Measurements from ENCODE around the gene NAMPT. TPM values are rescaled to one million over a fixed set of nuclear protein-coding genes. Genes with fewer than 3 reads are reported as not detected.

The NAMPT gene
- total and polyA plus RNA-seq, 9 of the 15 experiments (the other 6 are each of a cell fraction or from before 2014, with no cell fraction given), result 41.1 to 160 (median 106) TPM

DNA sequence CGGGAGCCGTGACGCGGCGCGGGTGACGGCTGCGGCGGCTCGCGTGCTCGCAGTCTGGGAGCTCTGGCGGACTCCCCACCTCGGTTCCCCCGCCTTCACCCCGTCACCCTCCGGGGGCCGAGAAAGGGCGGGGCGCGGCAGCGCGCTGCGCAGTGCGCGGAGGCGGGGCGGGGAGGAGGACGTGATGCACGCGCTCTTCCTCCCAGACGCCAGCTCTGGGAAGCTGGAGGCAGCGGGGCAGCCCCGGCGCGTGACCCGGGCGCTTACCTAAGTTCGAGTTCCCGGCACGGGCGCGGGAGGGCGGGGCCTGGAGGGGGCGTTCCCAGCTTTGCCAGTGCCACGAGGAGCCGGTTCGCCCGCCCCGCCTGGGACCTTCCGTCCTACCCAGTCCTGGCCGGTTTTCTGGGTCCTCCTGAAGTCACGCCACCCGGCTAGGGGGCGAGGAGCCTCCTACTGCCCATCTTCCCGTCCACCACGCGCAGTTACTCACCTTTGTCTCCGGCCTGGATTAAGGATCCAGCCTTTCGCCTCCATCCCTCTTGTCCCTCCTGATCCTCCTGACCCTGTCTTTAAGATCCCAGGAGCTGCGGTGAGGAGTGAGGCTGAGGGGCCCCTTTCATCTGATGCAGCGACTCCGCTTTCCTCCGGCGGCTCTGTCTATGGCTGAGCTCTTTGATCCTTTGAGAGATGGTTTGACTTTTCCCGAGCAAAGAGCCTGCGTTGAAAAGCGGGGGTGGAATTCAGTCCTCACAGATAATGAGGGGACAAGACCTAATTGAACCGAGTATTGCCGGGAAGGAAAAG lies 470 bp upstream of the NAMPT start (continued):
- TF ChIP-seq YY1 (IDR thresholded peaks at IDR 0.05; ENCODE audit: borderline replicate concordance in 1 of 3, control insufficient read depth in 1 of 3, extremely low read depth in 1 of 3, insufficient read depth in 3 of 3, insufficient read length in 1 of 3, insufficient replicate concordance in 2 of 3, low read depth in 1 of 3, low read length in 2 of 3) (peak in 1 of 3 experiments; percentile 8), CBFA2T3 (IDR thresholded peaks at IDR 0.05) (no peak), RUNX1 (IDR thresholded peaks at IDR 0.05; ENCODE audit: low read depth) (no peak), ZBTB8A (IDR thresholded peaks at IDR 0.05; ENCODE audit: partially characterized antibody) (no peak), ZC3H4 (CRISPR knock-in tag; IDR thresholded peaks at IDR 0.05; ENCODE audit: borderline replicate concordance) (no peak), DDX20 (tag; IDR thresholded peaks at IDR 0.05; ENCODE audit: low read depth) (no peak), ZNF121 (CRISPR knock-in tag; conservative IDR thresholded peaks at IDR 0.05) (0 out of 2 replicates have a peak, but pooled peaks have one; percentile 6), CHD4 (IDR thresholded peaks at IDR 0.05; ENCODE audit: insufficient read depth, insufficient replicate concordance, low read depth, low read length, poor library complexity, severe bottlenecking) (peak; percentile 59), NFATC3 (IDR thresholded peaks at IDR 0.05) (peak; percentile 71; the same call in 1 of the 2 replicates), ZNF764 (CRISPR knock-in tag; IDR thresholded peaks at IDR 0.05; ENCODE audit: low read depth) (no peak), ZNF143 (CRISPR knock-in tag; IDR thresholded peaks at IDR 0.05) (no peak), RFX5 (IDR thresholded peaks at IDR 0.05; ENCODE audit: low read depth, low read length) (no peak), NRF1 (conservative IDR thresholded peaks at IDR 0.05 in 1 of 2, IDR thresholded peaks at IDR 0.05 in 1 of 2) (peak; percentile 99), POLR2B (IDR thresholded peaks at IDR 0.05; ENCODE audit: low read depth, partially characterized antibody) (peak; percentile 83), SLC30A9 (CRISPR knock-in tag; IDR thresholded peaks at IDR 0.05) (no peak), CREBBP (IDR thresholded peaks at IDR 0.05; ENCODE audit: low read depth, low read length) (no peak)
- TF ChIP-seq, protein P1, sequence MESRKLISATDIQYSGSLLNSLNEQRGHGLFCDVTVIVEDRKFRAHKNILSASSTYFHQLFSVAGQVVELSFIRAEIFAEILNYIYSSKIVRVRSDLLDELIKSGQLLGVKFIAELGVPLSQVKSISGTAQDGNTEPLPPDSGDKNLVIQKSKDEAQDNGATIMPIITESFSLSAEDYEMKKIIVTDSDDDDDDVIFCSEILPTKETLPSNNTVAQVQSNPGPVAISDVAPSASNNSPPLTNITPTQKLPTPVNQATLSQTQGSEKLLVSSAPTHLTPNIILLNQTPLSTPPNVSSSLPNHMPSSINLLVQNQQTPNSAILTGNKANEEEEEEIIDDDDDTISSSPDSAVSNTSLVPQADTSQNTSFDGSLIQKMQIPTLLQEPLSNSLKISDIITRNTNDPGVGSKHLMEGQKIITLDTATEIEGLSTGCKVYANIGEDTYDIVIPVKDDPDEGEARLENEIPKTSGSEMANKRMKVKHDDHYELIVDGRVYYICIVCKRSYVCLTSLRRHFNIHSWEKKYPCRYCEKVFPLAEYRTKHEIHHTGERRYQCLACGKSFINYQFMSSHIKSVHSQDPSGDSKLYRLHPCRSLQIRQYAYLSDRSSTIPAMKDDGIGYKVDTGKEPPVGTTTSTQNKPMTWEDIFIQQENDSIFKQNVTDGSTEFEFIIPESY (CRISPR knock-in tag; IDR thresholded peaks at IDR 0.05), result no peak
- TF ChIP-seq, protein P2, sequence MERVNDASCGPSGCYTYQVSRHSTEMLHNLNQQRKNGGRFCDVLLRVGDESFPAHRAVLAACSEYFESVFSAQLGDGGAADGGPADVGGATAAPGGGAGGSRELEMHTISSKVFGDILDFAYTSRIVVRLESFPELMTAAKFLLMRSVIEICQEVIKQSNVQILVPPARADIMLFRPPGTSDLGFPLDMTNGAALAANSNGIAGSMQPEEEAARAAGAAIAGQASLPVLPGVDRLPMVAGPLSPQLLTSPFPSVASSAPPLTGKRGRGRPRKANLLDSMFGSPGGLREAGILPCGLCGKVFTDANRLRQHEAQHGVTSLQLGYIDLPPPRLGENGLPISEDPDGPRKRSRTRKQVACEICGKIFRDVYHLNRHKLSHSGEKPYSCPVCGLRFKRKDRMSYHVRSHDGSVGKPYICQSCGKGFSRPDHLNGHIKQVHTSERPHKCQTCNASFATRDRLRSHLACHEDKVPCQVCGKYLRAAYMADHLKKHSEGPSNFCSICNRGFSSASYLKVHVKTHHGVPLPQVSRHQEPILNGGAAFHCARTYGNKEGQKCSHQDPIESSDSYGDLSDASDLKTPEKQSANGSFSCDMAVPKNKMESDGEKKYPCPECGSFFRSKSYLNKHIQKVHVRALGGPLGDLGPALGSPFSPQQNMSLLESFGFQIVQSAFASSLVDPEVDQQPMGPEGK (CRISPR knock-in tag; IDR thresholded peaks at IDR 0.05; ENCODE audit: borderline replicate concordance), result 0 out of 2 replicates have a peak, but pooled peaks have one; percentile 50
- TF ChIP-seq, protein P3, sequence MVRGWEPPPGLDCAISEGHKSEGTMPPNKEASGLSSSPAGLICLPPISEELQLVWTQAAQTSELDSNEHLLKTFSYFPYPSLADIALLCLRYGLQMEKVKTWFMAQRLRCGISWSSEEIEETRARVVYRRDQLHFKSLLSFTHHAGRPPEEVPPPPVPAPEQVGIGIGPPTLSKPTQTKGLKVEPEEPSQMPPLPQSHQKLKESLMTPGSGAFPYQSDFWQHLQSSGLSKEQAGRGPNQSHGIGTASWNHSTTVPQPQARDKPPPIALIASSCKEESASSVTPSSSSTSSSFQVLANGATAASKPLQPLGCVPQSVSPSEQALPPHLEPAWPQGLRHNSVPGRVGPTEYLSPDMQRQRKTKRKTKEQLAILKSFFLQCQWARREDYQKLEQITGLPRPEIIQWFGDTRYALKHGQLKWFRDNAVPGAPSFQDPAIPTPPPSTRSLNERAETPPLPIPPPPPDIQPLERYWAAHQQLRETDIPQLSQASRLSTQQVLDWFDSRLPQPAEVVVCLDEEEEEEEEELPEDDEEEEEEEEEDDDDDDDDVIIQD (CRISPR knock-in tag; IDR thresholded peaks at IDR 0.05), result no peak
- TF ChIP-seq, protein P4, sequence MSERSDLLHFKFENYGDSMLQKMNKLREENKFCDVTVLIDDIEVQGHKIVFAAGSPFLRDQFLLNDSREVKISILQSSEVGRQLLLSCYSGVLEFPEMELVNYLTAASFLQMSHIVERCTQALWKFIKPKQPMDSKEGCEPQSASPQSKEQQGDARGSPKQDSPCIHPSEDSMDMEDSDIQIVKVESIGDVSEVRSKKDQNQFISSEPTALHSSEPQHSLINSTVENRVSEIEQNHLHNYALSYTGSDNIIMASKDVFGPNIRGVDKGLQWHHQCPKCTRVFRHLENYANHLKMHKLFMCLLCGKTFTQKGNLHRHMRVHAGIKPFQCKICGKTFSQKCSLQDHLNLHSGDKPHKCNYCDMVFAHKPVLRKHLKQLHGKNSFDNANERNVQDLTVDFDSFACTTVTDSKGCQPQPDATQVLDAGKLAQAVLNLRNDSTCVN (CRISPR knock-in tag; IDR thresholded peaks at IDR 0.05), result no peak

All from K562 (cell line).